Activated B cell treated with CpG ODN at 0.5 μM for 24 hours (primary cell): ENCODE results near the gene OAF. TPM values are rescaled to one million over a fixed set of nuclear protein-coding genes. Genes with fewer than 3 reads are reported as not detected.

Experiments used
- ATAC-seq: fragments of 200-7000 bp; cut with Tn5 transposase; one replicate; pipeline ENCODE4 v1.10.0; 2021; ENCODE audit warnings: low read depth, mild to moderate bottlenecking, moderate library complexity
- CTCF ChIA-PET: fragments of 350-600 bp; sonication (Branson Sonifier 250); formaldehyde crosslinking; loops from one replicate; lab custom pipeline; 2021; ENCODE audit warnings: antibody characterized with exemption; lab: Charles Lee
- POLR2A ChIA-PET: fragments of 350-600 bp; sonication (Branson Sonifier 250); formaldehyde crosslinking; loops from one replicate; lab custom pipeline; 2021; ENCODE audit warnings: antibody characterized with exemption; lab: Charles Lee
- DNase-seq: peaks from one replicate; pipeline ENCODE4 v3.0.0; 2022
- H3K27ac Mint-ChIP-seq: one replicate; pipeline ENCODE4 v1.8.0; 2020; ENCODE audit warnings: mixed read lengths
- H3K27me3 Mint-ChIP-seq: one replicate; pipeline ENCODE4 v1.8.0; 2021; ENCODE audit warnings: mixed read lengths
- H3K36me3 Mint-ChIP-seq: one replicate; pipeline ENCODE4 v1.8.0; 2021; ENCODE audit warnings: low read depth, mixed read lengths
- H3K4me1 Mint-ChIP-seq: one replicate; pipeline ENCODE4 v1.8.0; 2021; ENCODE audit warnings: mixed read lengths
- H3K4me3 Mint-ChIP-seq: one replicate; pipeline ENCODE4 v1.8.0; 2020; ENCODE audit warnings: mild to moderate bottlenecking, mixed read lengths
- H3K9me3 Mint-ChIP-seq: one replicate; pipeline ENCODE4 v1.8.0; 2020; ENCODE audit warnings: mixed read lengths
- CTCF ChIP-seq: fragments of 200-600 bp; IDR thresholded peaks from one replicate; pipeline ENCODE4 v1.8.0; 2022; ENCODE audit warnings: antibody characterized with exemption, mild to moderate bottlenecking
- intact Hi-C: fragments of 100-400 bp; cut with micrococcal nuclease; formaldehyde crosslinking; loops from one replicate; pipeline ENCODE4 v1.15.1; 2024
- total RNA-seq: library from RNA; stranded (reverse); gene quantifications from 2 replicates; pipeline ENCODE4 v1.2.3, GENCODE V29; 2022

The OAF gene
- total RNA-seq, 1 donor from 2014 or later = 0.78 TPM

- ChIA-PET CTCF (no interaction called here), POLR2A (no interaction called here)
These were observed 23.8 kb upstream of the OAF start for GRCh38 chr11:120186774-120187591.

GRCh38 chr11:120188371-120188770, 22.5 kb upstream of the OAF start:
- intact Hi-C loops = no loop called here
- H3K36me3 Mint-ChIP-seq = no peaks in the 10 kb centered on the region
- H3K27ac Mint-ChIP-seq = no peak overlapping the region
- no peak for TF ChIP-seq CTCF
- H3K4me1 Mint-ChIP-seq = no peaks in the 10 kb centered on the region
- ATAC-seq (no peak), DNase-seq (no peak)
- peaks cover 17% of the 10 kb centered on the region for H3K27me3 Mint-ChIP-seq
- no peak overlapping the region for H3K4me3 Mint-ChIP-seq
- H3K9me3 Mint-ChIP-seq = no peaks in the 10 kb centered on the region
- CTCF ChIA-PET = no interaction called here
- POLR2A ChIA-PET = no interaction called here

More at GRCh38 chr11:120186774-120187591, 23.8 kb upstream of the OAF start:
- H3K9me3 Mint-ChIP-seq = no peaks in the 10 kb centered on the region
- DNase-seq = no peak
- H3K4me3 Mint-ChIP-seq = no peak overlapping the region
- peaks cover 17% of the 10 kb centered on the region for H3K27me3 Mint-ChIP-seq
- no peaks in the 10 kb centered on the region for H3K4me1 Mint-ChIP-seq
- peak; percentile 31 for ATAC-seq
- TF ChIP-seq CTCF = no peak
- no peak overlapping the region for H3K27ac Mint-ChIP-seq
- intact Hi-C loops = no loop called here
- no peaks in the 10 kb centered on the region for H3K36me3 Mint-ChIP-seq

GRCh38 chr11:120188811-120189455, 21.9 kb upstream of the OAF start:
- no peak for TF ChIP-seq CTCF
- ATAC-seq (no peak), DNase-seq (no peak)
- H3K36me3 Mint-ChIP-seq = no peaks in the 10 kb centered on the region
- POLR2A ChIA-PET = no interaction called here
- H3K4me1 Mint-ChIP-seq = no peaks in the 10 kb centered on the region
- intact Hi-C loops = no loop called here
- H3K27ac Mint-ChIP-seq = no peak overlapping the region
- peaks cover 15% of the 10 kb centered on the region for H3K27me3 Mint-ChIP-seq
- CTCF ChIA-PET = no interaction called here
- H3K9me3 Mint-ChIP-seq = no peaks in the 10 kb centered on the region
- H3K4me3 Mint-ChIP-seq = no peak overlapping the region

- Mint-ChIP-seq H3K4me3 (no peak overlapping the region), H3K9me3 (no peaks in the 10 kb centered on the region), H3K4me1 (no peaks in the 10 kb centered on the region), H3K36me3 (no peaks in the 10 kb centered on the region), H3K27ac (no peak overlapping the region), H3K27me3 (peaks cover 18% of the 10 kb centered on the region)
- DNase-seq = no peak
- ChIA-PET POLR2A (no interaction called here), CTCF (no interaction called here)
- TF ChIP-seq CTCF = no peak
- intact Hi-C loops = no loop called here
- ATAC-seq = no peak
These were observed 19.8 kb upstream of the OAF start for GRCh38 chr11:120191058-120191457.

GRCh38 chr11:120192831-120193625, 17.8 kb upstream of the OAF start:
- H3K27me3 Mint-ChIP-seq = peaks cover 18% of the 10 kb centered on the region
- H3K9me3 Mint-ChIP-seq = no peaks in the 10 kb centered on the region
- intact Hi-C loops = no loop called here
- ChIA-PET POLR2A (no interaction called here), CTCF (no interaction called here)
- TF ChIP-seq CTCF = no peak
- no peak overlapping the region for H3K27ac Mint-ChIP-seq
- H3K36me3 Mint-ChIP-seq = no peaks in the 10 kb centered on the region
- no peak overlapping the region for H3K4me3 Mint-ChIP-seq
- ATAC-seq = no peak
- DNase-seq = no peak
- H3K4me1 Mint-ChIP-seq = no peaks in the 10 kb centered on the region
